Heart left ventricle (tissue), 16 donors: ENCODE measurements around the gene EXD3. TPM values are rescaled to one million over a fixed set of nuclear protein-coding genes. Genes with fewer than 3 reads are reported as not detected.
A peak's percentile ranks its signal among the peaks of the same experiment; 100 is the strongest.

ENCODE experiments used
- ATAC-seq, 4 donors: fragments of 200-7000 bp; cut with Tn5 transposase; one replicate each; pipeline ENCODE4 v1.9.1; 2020 to 2022; ENCODE audit warnings: moderate library complexity in 4 of 4, mild to moderate bottlenecking in 3 of 4, moderate number of reproducible peaks in 1 of 4
- DNase-seq, 5 donors: peaks; one replicate each; pipeline ENCODE4 v3.0.0-alpha.2; 2020
- H3K27ac ChIP-seq, 12 donors: fragments of 200-600 bp; sonication (generic) in 4 of 12; one replicate each; pipeline versions ENCODE4 v1.5.0 to v1.8.0; 2016 to 2022; ENCODE audit warnings: mild to moderate bottlenecking in 2 of 12
- H3K27me3 ChIP-seq, 9 donors: fragments of 200-600 bp; sonication (generic) in 2 of 9; one replicate each; pipeline versions ENCODE4 v1.5.1 to v1.8.0; 2016 to 2022; ENCODE audit warnings: mild to moderate bottlenecking in 3 of 9
- H3K36me3 ChIP-seq, 9 donors: fragments of 200-600 bp; sonication (generic) in 2 of 9; one replicate each; pipeline versions ENCODE4 v1.5.0 to v1.8.0; 2018 to 2022; ENCODE audit warnings: mild to moderate bottlenecking in 2 of 9
- H3K4me1 ChIP-seq, 12 donors: fragments of 200-600 bp; sonication (generic) in 4 of 12; one replicate each; pipeline versions ENCODE4 v1.5.0 to v1.8.0; 2016 to 2022; ENCODE audit warnings: mild to moderate bottlenecking in 3 of 12
- H3K4me3 ChIP-seq, 12 donors: fragments of 200-600 bp; sonication (generic) in 4 of 12; one replicate each; pipeline versions ENCODE4 v1.5.0 to v1.8.0; 2017 to 2022; ENCODE audit warnings: mild to moderate bottlenecking in 9 of 12, moderate library complexity in 4 of 12
- H3K9me3 ChIP-seq, 12 donors: fragments of 200-600 bp; sonication (generic) in 4 of 12; one replicate each; pipeline versions ENCODE4 v1.5.0 to v1.8.0; 2016 to 2022; ENCODE audit warnings: mild to moderate bottlenecking in 1 of 12
- CTCF ChIP-seq, 12 donors: fragments of 200-600 bp; sonication (generic) in 4 of 12; IDR thresholded peaks; one replicate each; pipeline versions ENCODE4 v1.5.0 to v1.8.0; 2018 to 2022; ENCODE audit warnings: antibody characterized with exemption in 12 of 12, mild to moderate bottlenecking in 5 of 12
- POLR2A ChIP-seq, 2 donors: fragments of 450-650 bp; IDR thresholded peaks; one replicate each; pipeline ENCODE4 v1.6.1; 2017; ENCODE audit warnings: antibody characterized with exemption in 2 of 2, mild to moderate bottlenecking in 2 of 2, moderate library complexity in 2 of 2
- WGBS, 4 donors: extraction: QIAGEN DNeasy Blood & Tissue Kit in 2 of 4; methylation state at CpG; one replicate each; pipeline versions ENCODE4 v1.1.5 to v1.1.7; 2013 to 2018; 5-methylcytosine and 5-hydroxymethylcytosine counted together
- intact Hi-C, 10 donors: fragments of 100-400 bp; cut with DNase I; formaldehyde crosslinking; loops; one replicate each; pipeline versions ENCODE4 v1.11.1 to v1.14.2; 2022
- polyA plus RNA-seq, 2 donors: library from polyadenylated mRNA; stranded (reverse); fragments of 200-250 nt; gene quantifications; one replicate each; pipeline ENCODE4 v1.2.3, GENCODE V29; 2013
- total RNA-seq, 9 donors: library from RNA; depleted of rRNA in 2 of 9; stranded (reverse); fragments of >200 nt in 2 of 9; fragmentation: NEBNext Ultra II Directional in 3 of 9; extraction: Animal tissue kit (Norgen Biotek cat#: 25700) in 3 of 9; gene quantifications; one replicate each; pipeline versions ENCODE4 v1.1.0 to v1.2.4, GENCODE V29; 2016 to 2023
- donor health status: ischemic (EF 13 %, LVEDD 7.1; RV severe dilation, severe dysfunction).
- donor health status: healthy with polysubstance abuse.
- donor health status: DM: no; HTN: yes; CAD: no.
- donor health status: DM: no; HTN: no; CAD: no.
- donor health status: ischemic (EF 25% LVEDD 6.9; RV normal size, moderate dysfunction).
- donor health status: ischemic (EF 25% LVEDD 5.7; RV mildly dilated, moderate dysfunction).
- donor health status: healthy.
- donor health status: DM: yes; HTN: yes; CAD: no.
- donor health status: ischemic (EF 35%, LVEDD 5.7; RV mildly dilated, moderate dysfunction).
- donor health status: nonischemic (EF 11% LVEDD 7.7; RV severe dilation, severe dysfunction).
- donor health status: DM: yes; HTN: yes; CAD: no.
- donor health status: PGD.
- donor health status: ischemic (EF 29% LVEDD 5.4; RV normal size, mild dysfunction).
- donor health status: nonischemic (EF 23%, LVEDD 6.1; RV moderate dilation, normal function).

Gene EXD3
- total and polyA plus RNA-seq, 11 donors, result 4.1 to 15.2 (median 8.6) TPM

- no peak for ATAC-seq
Measured at GRCh38 chr9:137427454-137428310, 4.7 kb upstream of the EXD3 start.

GRCh38 chr9:137426018-137426681 is 3.2 kb upstream of the EXD3 start:
- H3K27me3 ChIP-seq, result no peaks in the 10 kb centered on the region
- ATAC-seq (no peak), DNase-seq (peak in 2 of 5 donors; percentile 33 to 53)
- H3K4me1 ChIP-seq, result peaks cover 0 to 38% (median 23%) of the 10 kb centered on the region in 12 donors
- no peaks in the 10 kb centered on the region for H3K9me3 ChIP-seq
- H3K27ac ChIP-seq, result peak overlapping the region in 2 of 12 donors; percentile 1 to 27
- WGBS, 4 donors, result 76 to 84% (median 76%) methylated on average over 13 to 18 of the region's 18 CpGs
- TF ChIP-seq POLR2A (IDR thresholded peaks at IDR 0.05), result no peak
- TF ChIP-seq CTCF (IDR thresholded peaks at IDR 0.05), result no peak
- H3K36me3 ChIP-seq, result no peaks in the 10 kb centered on the region
- intact Hi-C loops, result loop anchor here in 3 of 10 donors (10.0 kb wide), 2 partner anchors 99 to 301 kb away; no protein-coding TSS in a partner anchor
- no peak overlapping the region for H3K4me3 ChIP-seq

More at GRCh38 chr9:137427454-137428310, 4.7 kb upstream of the EXD3 start:
- H3K27me3 ChIP-seq, result no peaks in the 10 kb centered on the region
- no peaks in the 10 kb centered on the region for H3K36me3 ChIP-seq
- DNase-seq, result peak in 2 of 5 donors; percentile 16 to 47
- no peaks in the 10 kb centered on the region for H3K9me3 ChIP-seq
- H3K4me3 ChIP-seq, result no peak overlapping the region
- no peak for TF ChIP-seq POLR2A (IDR thresholded peaks at IDR 0.05)
- no peak for TF ChIP-seq CTCF (IDR thresholded peaks at IDR 0.05)
- 80 to 87% (median 85%) methylated on average over 10 to 27 of the region's 27 CpGs for WGBS, 4 donors
- intact Hi-C loops, result loop anchor here in 3 of 10 donors (10.0 kb wide), 2 partner anchors 97 to 303 kb away; no protein-coding TSS in a partner anchor
- peaks cover 0 to 26% (median 14%) of the 10 kb centered on the region in 12 donors for H3K4me1 ChIP-seq
- H3K27ac ChIP-seq, result no peak overlapping the region

- Histone ChIP-seq H3K27me3 (no peaks in the 10 kb centered on the region), H3K4me3 (peak overlapping the region; percentile 36 to 100 (median 86)), H3K9me3 (no peaks in the 10 kb centered on the region), H3K27ac (peak overlapping the region in 11 of 12 donors; percentile 30 to 89 (median 81)), H3K36me3 (no peaks in the 10 kb centered on the region), H3K4me1 (peaks cover 0 to 38% (median 25%) of the 10 kb centered on the region in 12 donors)
- intact Hi-C loops, result loop anchor here in 3 of 10 donors (2.0 to 10.0 kb wide), 5 partner anchors 21 to 299 kb away; partner anchors contain the start of gene NRARP (in 1 of the 3)
- 16 to 69% (median 18%) methylated on average over 12 to 77 of the region's 77 CpGs for WGBS, 4 donors
- TF ChIP-seq CTCF (IDR thresholded peaks at IDR 0.05) (peak in 5 of 12 donors; percentile 4 to 42 (median 11)), POLR2A (IDR thresholded peaks at IDR 0.05) (no peak)
- DNase-seq, result peak in 2 of 5 donors; percentile 48 to 75
- ATAC-seq, result peak in 3 of 4 donors; percentile 15 to 24 (median 24)
Measured at GRCh38 chr9:137423514-137424291, 741 bp upstream of the EXD3 start.
